ENCODE results near the gene ADAMTS17. TPM values are rescaled to one million over a fixed set of nuclear protein-coding genes. Genes with fewer than 3 reads are reported as not detected.

The ADAMTS17 gene
- total RNA-seq, 1 experiment from 2014 or later, result 4.2 TPM

DNA sequence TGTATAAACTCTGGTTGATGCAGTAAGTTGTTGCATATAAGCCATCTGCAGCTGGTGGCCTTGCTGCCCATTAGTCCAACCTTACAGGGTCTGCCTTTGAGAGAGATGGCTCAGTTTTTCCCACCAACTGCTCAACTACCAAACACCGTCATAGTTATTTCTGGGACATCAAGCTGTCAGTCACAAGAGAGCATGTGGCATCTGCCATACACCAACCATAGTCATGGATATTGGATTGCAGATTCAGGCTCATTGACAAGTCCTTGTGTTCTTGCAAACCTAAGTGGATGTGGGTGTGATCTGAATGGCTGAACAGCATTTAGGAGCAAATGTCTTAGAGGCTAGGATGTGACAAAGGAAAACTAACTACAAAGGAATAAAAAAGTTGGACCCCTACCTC lies 137.6 kb downstream of the ADAMTS17 start:
- intact Hi-C loops (cut with micrococcal nuclease), result no loop called here
- CTCF ChIA-PET, result no interaction called here
- Histone ChIP-seq H3K9me2 (ENCODE audit: insufficient read depth) (no peaks in the 10 kb centered on the region), H3K4me3 (replicated peaks in 1 of 2; ENCODE audit: low read depth in 1 of 2, low read length in 2 of 2) (no peak overlapping the region), H2AFZ (ENCODE audit: low read depth, low read length, poor library complexity, severe bottlenecking) (no peak overlapping the region), H3K79me2 (ENCODE audit: insufficient read depth, low read length) (no peaks in the 10 kb centered on the region), H3K4me1 (ENCODE audit: control insufficient read depth in 1 of 2, insufficient read depth in 2 of 2, low read length in 2 of 2) (no peaks in the 10 kb centered on the region), H4K20me1 (ENCODE audit: insufficient read depth) (no peaks in the 10 kb centered on the region), H3K9me3 (ENCODE audit: control insufficient read depth in 1 of 2, insufficient read depth in 1 of 2, low read depth in 1 of 2, low read length in 2 of 2) (no peaks in the 10 kb centered on the region), H3K9ac (ENCODE audit: low read length) (no peak overlapping the region), H3K36me3 (ENCODE audit: control insufficient read depth in 1 of 2, insufficient read depth in 2 of 2, low read length in 2 of 2) (no peaks in the 10 kb centered on the region), H3K4me2 (ENCODE audit: low read length) (no peak overlapping the region), H3K27ac (ENCODE audit: low read depth, low read length) (no peak overlapping the region), H3K27me3 (ENCODE audit: insufficient read depth, low read length) (no peaks in the 10 kb centered on the region)
- no peak for DNase-seq (ENCODE audit: low read depth, low spot score)
- RAD21 ChIA-PET (ENCODE audit: low non-redundant PET in 1 of 2, low total read pairs in 2 of 2, uncharacterized antibody in 2 of 2, unreplicated experiment in 2 of 2), result no interaction called here
- no peak for TF ChIP-seq ZFX (IDR thresholded peaks at IDR 0.05)
- TF ChIP-seq POLR2AphosphoS5 (IDR thresholded peaks at IDR 0.05; ENCODE audit: low read depth, low read length), result no peak
- TF ChIP-seq, protein P1, sequence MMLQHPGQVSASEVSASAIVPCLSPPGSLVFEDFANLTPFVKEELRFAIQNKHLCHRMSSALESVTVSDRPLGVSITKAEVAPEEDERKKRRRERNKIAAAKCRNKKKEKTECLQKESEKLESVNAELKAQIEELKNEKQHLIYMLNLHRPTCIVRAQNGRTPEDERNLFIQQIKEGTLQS (IDR thresholded peaks at IDR 0.05), result no peak
- no peak for TF ChIP-seq SIN3A (IDR thresholded peaks at IDR 0.05; ENCODE audit: low read depth)
- no peak for TF ChIP-seq TCF7L2 (IDR thresholded peaks at IDR 0.05; ENCODE audit: borderline replicate concordance, extremely low read depth, insufficient read depth, insufficient read length)
- TF ChIP-seq ZNF274 (IDR thresholded peaks at IDR 0.05; ENCODE audit: low read depth, low read length), result no peak
- no peak for TF ChIP-seq JUND (IDR thresholded peaks at IDR 0.05)
- TF ChIP-seq, protein P2, sequence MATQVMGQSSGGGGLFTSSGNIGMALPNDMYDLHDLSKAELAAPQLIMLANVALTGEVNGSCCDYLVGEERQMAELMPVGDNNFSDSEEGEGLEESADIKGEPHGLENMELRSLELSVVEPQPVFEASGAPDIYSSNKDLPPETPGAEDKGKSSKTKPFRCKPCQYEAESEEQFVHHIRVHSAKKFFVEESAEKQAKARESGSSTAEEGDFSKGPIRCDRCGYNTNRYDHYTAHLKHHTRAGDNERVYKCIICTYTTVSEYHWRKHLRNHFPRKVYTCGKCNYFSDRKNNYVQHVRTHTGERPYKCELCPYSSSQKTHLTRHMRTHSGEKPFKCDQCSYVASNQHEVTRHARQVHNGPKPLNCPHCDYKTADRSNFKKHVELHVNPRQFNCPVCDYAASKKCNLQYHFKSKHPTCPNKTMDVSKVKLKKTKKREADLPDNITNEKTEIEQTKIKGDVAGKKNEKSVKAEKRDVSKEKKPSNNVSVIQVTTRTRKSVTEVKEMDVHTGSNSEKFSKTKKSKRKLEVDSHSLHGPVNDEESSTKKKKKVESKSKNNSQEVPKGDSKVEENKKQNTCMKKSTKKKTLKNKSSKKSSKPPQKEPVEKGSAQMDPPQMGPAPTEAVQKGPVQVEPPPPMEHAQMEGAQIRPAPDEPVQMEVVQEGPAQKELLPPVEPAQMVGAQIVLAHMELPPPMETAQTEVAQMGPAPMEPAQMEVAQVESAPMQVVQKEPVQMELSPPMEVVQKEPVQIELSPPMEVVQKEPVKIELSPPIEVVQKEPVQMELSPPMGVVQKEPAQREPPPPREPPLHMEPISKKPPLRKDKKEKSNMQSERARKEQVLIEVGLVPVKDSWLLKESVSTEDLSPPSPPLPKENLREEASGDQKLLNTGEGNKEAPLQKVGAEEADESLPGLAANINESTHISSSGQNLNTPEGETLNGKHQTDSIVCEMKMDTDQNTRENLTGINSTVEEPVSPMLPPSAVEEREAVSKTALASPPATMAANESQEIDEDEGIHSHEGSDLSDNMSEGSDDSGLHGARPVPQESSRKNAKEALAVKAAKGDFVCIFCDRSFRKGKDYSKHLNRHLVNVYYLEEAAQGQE (IDR thresholded peaks at IDR 0.05; ENCODE audit: low read depth), result no peak
- TF ChIP-seq FOSL1 (IDR thresholded peaks at IDR 0.05; ENCODE audit: low read depth), result no peak
- TF ChIP-seq, protein P3, sequence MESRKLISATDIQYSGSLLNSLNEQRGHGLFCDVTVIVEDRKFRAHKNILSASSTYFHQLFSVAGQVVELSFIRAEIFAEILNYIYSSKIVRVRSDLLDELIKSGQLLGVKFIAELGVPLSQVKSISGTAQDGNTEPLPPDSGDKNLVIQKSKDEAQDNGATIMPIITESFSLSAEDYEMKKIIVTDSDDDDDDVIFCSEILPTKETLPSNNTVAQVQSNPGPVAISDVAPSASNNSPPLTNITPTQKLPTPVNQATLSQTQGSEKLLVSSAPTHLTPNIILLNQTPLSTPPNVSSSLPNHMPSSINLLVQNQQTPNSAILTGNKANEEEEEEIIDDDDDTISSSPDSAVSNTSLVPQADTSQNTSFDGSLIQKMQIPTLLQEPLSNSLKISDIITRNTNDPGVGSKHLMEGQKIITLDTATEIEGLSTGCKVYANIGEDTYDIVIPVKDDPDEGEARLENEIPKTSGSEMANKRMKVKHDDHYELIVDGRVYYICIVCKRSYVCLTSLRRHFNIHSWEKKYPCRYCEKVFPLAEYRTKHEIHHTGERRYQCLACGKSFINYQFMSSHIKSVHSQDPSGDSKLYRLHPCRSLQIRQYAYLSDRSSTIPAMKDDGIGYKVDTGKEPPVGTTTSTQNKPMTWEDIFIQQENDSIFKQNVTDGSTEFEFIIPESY (IDR thresholded peaks at IDR 0.05; ENCODE audit: extremely low read depth, insufficient replicate concordance, low read length), result no peak
- TF ChIP-seq EZH2phosphoT487 (IDR thresholded peaks at IDR 0.05; ENCODE audit: borderline replicate concordance), result no peak
- BruUV-seq (replicated peaks), result no TSS peak
- POLR2A ChIA-PET, result no interaction called here
- ATAC-seq, result no peak

Measured in HCT116 (cell line).